Measurements from ENCODE around the gene AFMID.
"Not testable (repeated sequence)": the region's sequence is repeated elsewhere in the genome, so short reads cannot be mapped to it uniquely, and the experiment has no call there.

Gene AFMID

GRCh38 chr17:78240012-78240655 lies 53.0 kb downstream of the AFMID start:
- DNase-seq = no peak

DNA sequence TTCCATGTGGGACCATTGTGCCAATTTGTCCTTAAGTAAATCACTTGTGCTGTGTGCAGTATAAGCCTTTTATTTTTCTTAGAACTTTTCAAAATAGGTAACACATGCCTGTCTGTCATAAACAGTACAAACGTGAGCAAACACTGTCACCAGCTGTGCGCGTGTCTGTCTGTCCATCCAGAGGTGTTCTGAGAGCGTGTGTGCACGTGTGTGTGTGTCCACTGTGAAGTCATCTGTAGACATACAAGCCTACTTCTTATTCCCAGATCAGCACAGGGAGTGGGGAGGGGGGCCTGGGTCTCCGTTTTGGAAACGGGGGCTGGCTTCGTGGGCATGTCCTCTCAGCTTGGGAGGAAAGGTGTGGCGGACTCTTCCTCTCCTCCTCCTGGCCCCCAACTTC lies 53.7 kb downstream of the AFMID start:
- no peak for DNase-seq

- peak; percentile 17 for DNase-seq
Measured at GRCh38 chr17:78241277-78242023, 54.3 kb downstream of the AFMID start.

DNA sequence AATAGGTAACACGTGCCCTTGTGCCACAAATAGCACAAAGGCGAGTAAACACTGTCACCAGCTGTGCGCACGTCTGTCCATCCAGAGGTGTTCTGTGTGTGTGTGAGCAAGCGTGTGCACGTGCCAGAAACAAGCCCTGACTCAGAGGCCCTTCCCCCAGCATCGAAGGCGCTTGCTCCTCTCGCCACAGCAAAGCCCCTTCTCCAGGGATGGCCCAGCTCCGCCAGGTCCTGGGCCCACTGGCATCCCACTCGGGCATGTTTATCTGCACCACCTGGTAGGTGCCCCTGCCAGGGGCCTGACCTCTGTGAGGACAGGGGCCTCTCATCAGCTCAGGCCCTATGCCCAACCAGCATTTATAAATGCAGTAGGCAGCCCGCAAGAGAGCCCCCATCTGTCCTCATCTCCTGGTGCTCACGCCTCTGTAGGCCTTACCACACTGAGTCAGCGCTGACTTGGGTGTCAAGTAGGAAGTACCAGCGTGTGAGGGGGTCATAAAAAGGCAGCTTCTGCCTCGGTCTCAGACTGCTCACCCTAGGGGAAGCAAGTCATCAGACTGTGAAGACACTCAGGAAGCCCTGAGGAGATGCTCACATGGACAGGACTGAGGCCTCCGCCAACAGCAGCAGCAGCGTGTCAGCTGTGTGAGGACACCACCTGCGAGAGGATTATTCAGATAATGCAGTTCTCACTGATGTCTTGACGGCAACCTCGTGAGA lies 55.0 kb downstream of the AFMID start:
- no peak for DNase-seq

DNA sequence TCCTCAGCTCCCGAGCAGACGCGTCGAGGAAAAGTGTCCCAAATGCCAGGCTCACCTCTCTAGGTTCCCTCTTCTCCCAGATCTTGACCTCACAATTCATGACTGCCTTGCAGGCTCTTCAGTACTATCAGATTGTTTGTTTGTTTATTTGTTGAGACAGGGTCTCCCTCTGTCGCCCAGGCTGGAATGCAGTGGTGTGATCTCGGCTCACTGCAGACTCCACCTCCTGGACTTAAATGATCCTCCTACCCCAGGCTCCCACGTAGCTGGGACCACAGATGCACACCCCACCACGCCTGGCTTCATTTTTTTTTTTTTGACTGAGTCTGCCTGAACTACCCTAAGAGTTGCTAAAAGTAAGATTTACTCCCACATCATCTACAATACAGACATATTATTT lies 60.1 kb downstream of the AFMID start:
- no peak for DNase-seq

DNA sequence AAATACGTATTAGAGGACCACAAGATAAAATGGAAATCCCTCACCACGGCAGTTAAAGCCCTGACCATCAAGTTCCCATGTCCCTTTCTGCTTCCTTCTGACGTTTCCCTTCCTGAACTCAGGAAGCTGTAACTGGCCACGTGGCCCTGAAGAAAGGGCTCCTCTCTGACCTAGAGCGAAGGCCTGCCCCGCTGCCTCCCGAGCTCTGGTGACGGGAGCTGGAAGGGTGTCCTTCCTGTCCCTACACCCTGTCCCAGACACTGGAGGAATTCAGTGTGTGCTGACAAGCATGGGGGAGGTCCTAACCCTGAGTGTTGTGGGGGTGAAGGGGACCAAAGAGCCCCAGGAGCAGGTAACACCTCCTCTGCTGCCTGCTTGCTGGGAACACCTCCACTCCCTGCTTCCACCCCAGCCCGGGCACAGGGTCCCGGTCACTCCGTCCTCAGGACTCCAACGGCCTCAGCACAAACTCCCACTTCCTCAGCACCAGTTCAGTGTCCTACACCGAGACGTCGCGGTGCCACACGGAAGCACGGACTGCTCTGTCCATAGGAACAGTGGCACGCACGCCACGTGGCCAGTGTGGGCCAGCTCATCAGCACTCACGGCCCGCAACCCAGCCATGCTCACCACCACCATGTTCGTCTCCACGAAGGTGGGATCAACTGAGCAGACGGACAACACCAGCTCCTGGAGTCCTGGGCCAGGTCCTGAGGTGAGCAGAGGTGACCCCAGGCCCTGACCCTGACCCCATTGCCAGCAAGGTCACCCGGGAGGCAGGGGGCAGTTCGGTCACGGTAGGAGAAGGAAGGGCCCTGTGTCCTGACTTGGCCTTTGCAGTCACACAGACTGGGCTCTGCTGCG lies 61.1 kb downstream of the AFMID start:
- no peak for DNase-seq

GRCh38 chr17:78249074-78249817 lies 62.1 kb downstream of the AFMID start:
- DNase-seq = no peak

GRCh38 chr17:78249818-78250806 lies 63.0 kb downstream of the AFMID start:
- DNase-seq = no peak

- DNase-seq = peak; percentile 91
Measured at GRCh38 chr17:78250891-78251772, 64.0 kb downstream of the AFMID start.

DNA sequence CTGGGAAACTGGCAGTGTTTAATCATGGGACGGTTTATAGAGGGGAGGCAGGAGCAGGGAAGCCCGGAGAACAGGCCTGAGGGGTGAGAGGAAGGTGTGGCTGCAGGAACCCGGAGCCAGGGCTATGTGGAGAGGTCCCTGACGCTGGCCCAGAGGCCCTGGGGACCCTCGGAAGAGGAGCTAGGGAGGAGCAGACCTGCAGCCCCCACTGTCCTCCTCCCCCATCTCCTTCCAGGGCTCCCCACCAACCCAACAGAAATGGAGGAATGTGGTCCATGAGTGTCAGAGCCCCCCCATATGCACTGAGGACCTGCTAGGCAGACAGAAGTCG lies 64.6 kb downstream of the AFMID start:
- DNase-seq = no peak

DNA sequence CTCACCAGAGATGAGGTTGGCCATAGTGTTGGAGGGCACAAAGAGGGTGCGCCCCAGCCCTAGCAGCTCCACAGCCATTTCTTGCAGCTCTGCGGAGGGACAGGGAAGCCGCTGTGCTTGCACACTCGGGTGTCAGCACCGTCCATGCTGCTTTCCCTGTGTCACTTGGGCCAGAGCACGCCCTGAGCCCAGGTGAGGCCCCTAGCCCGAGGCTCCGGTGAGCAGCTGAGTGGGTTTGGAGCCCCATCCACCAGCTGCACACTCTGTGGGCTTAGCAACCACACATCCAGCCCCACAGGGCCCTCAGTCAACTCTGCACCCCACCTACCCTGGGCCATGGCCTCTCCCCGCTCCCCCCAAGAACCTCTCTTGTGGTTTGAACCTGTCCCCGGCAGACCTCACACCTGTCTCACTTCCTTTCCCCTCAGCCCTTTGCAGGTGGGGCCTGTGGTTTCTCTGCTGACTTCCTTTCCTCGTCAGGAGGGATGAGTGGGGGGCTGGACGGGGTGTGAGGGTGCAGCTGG lies 65.0 kb downstream of the AFMID start:
- peak; percentile 94 for DNase-seq

DNA sequence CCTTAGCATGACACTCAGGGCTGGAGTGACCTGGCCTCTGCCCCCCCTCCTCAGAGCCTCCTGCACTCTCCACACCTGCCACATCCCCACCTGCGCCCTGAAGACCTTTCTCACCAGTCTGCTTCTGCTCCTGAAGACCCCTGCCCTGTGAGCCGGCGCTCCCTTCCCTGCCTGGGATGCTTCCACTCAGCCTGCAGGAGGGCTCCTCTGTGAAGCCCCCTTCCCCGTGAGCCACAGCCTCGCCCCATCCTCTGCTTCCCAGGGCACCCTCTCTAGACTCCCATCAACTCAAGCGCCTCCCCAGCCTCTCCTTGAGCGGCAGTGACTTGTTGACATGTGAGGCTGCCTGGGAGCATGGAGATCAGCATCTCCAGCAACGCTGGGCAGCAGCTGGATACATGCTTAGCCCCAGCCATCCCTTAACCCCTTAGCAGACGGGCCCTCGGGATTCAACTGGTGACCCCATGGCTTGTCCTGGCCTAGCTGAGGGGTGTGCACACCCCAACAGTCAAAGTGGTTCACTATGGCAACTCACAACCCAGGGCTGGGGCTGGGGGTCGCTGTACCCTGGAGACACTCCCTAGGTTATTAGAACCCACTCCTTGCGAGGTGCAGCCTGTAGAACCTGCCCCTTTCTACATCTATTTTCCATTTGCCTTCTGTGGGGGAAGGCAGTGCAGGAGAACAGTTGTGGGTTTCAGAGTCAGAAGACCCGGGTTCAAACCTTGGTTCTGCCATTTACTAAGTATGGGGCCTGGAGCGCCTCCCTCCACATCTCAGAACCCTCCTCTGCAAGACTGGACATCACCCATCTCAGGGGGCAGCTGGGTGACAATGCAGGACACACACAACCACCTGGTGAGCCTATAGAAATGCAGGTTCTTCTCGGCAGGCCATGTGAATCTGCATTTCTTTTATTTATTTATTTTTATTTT lies 65.8 kb downstream of the AFMID start:
- DNase-seq = peak; percentile 85

- DNase-seq = not testable (repeated sequence)
Measured at GRCh38 chr17:78253636-78253945, 66.4 kb downstream of the AFMID start.

GRCh38 chr17:78253946-78254672 lies 66.9 kb downstream of the AFMID start:
- peak; percentile 90 for DNase-seq

- DNase-seq = no peak
Measured at GRCh38 chr17:78255029-78255656, 68.0 kb downstream of the AFMID start.

- DNase-seq = no peak
Measured at GRCh38 chr17:78255953-78256706, 69.0 kb downstream of the AFMID start.

Data from RPMI8226 (cell line).